Suprapubic skin (tissue), 4 donors: ENCODE data around the gene LRPAP1. TPM values are rescaled to one million over a fixed set of nuclear protein-coding genes. Genes with fewer than 3 reads are reported as not detected.

Source experiments
- DNase-seq, 2 donors: peaks; one replicate each; pipeline ENCODE4 v3.0.0-alpha.2; 2019; ENCODE audit warnings: low spot score in 2 of 2
- H3K27ac ChIP-seq: fragments of 200-600 bp; sonication (generic); one replicate; pipeline ENCODE4 v1.5.1; 2019
- H3K27me3 ChIP-seq: fragments of 200-600 bp; sonication (generic); one replicate; pipeline ENCODE4 v1.5.1; 2019
- H3K36me3 ChIP-seq: fragments of 200-600 bp; sonication (generic); one replicate; pipeline ENCODE4 v1.5.1; 2019
- H3K4me1 ChIP-seq: fragments of 200-600 bp; sonication (generic); one replicate; pipeline ENCODE4 v1.5.1; 2019
- H3K4me3 ChIP-seq: fragments of 200-600 bp; sonication (generic); one replicate; pipeline ENCODE4 v1.5.1; 2019; ENCODE audit warnings: mild to moderate bottlenecking
- H3K9me3 ChIP-seq: fragments of 200-600 bp; sonication (generic); one replicate; pipeline ENCODE4 v1.5.1; 2019
- EP300 ChIP-seq: sonication (generic); formaldehyde crosslinking; IDR thresholded peaks from one replicate; pipeline ENCODE4 v1.6.1; 2017; ENCODE audit warnings: antibody characterized with exemption
- POLR2A ChIP-seq, 2 donors: fragments of 450-650 bp; IDR thresholded peaks; one replicate each; pipeline ENCODE4 v1.6.1; 2017; ENCODE audit warnings: antibody characterized with exemption in 2 of 2, mild to moderate bottlenecking in 2 of 2, moderate library complexity in 2 of 2
- POLR2AphosphoS5 ChIP-seq, 3 donors: sonication (generic); formaldehyde crosslinking; IDR thresholded peaks; one replicate each; pipeline ENCODE4 v1.6.1; 2017; ENCODE audit warnings: antibody characterized with exemption in 3 of 3
- WGBS: methylation state at CpG from one replicate; pipeline ENCODE4 v1.1.5; 2018; 5-methylcytosine and 5-hydroxymethylcytosine counted together
- total RNA-seq, 4 donors: library from RNA; depleted of rRNA; stranded (reverse); fragments of >200 nt; gene quantifications; one replicate each; pipeline ENCODE4 v1.1.0, GENCODE V29; 2016
- TF ChIP-seq, protein P1 (sequence below), 2 donors: fragments of 200-600 bp in 1 of 2; fragments of 450-650 bp in 1 of 2; sonication (generic) in 1 of 2; IDR thresholded peaks; one replicate each; pipeline ENCODE4 v1.5.1; 2016 to 2019; ENCODE audit warnings: antibody characterized with exemption in 2 of 2, mild to moderate bottlenecking in 1 of 2, moderate library complexity in 1 of 2

The LRPAP1 gene
- total RNA-seq, 4 donors from 2014 or later = 88.8 to 114 (median 95.5) TPM

DNA sequence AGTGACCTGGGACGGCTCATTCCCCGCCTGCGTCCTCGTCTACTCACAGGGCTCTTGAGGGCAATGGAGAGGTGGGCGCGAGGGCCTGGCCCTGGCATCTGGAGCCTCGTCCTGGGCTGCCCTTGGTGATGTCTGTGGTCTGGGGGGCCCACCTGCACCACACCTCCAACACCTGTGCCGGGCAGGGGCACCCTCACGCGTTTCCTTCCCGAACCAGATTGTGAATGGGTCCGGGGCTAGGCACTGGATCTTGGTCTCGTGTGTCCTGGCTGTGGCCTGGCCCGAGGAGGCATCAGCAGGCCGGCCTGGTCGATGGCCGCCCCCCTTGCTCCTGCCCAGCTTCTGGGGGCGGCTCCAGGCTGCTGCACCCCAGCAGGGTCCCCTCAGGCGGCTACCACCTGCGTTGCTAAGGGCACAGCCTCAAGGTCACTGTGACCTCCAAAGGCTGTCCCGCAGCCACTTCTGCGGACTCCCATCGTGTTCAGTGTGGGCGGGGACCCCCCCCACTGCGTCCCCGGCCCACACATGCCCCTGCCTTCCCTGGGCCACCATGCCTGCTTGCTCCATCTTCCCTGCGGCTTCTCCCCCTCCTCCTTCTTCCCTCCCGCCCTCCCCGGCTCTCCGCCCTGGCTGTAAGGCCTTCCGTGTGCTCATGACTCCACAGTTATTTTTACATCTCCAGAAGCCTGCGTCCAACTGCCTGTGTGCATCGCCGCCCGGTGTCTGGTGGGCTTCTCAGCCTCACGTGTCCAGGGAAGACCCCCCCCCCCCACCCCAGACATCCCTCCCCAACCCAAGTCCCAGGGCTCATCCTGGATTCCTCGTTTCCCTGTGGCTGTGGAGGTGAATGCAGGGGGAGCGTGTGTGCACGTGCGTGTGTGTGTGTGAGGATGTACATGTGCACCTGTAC, 65.3 kb downstream of the LRPAP1 start:
- Histone ChIP-seq H3K27me3 (peaks cover 62% of the 10 kb centered on the region), H3K36me3 (no peaks in the 10 kb centered on the region), H3K4me3 (no peak overlapping the region), H3K9me3 (no peaks in the 10 kb centered on the region), H3K4me1 (peaks cover 15% of the 10 kb centered on the region), H3K27ac (no peak overlapping the region)
- TF ChIP-seq, protein P1, sequence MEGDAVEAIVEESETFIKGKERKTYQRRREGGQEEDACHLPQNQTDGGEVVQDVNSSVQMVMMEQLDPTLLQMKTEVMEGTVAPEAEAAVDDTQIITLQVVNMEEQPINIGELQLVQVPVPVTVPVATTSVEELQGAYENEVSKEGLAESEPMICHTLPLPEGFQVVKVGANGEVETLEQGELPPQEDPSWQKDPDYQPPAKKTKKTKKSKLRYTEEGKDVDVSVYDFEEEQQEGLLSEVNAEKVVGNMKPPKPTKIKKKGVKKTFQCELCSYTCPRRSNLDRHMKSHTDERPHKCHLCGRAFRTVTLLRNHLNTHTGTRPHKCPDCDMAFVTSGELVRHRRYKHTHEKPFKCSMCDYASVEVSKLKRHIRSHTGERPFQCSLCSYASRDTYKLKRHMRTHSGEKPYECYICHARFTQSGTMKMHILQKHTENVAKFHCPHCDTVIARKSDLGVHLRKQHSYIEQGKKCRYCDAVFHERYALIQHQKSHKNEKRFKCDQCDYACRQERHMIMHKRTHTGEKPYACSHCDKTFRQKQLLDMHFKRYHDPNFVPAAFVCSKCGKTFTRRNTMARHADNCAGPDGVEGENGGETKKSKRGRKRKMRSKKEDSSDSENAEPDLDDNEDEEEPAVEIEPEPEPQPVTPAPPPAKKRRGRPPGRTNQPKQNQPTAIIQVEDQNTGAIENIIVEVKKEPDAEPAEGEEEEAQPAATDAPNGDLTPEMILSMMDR (IDR thresholded peaks at IDR 0.05) = no peak
- TF ChIP-seq POLR2AphosphoS5 (IDR thresholded peaks at IDR 0.05) = no peak
- TF ChIP-seq EP300 = no peak
- TF ChIP-seq POLR2A (IDR thresholded peaks at IDR 0.05) = no peak
- no peak for DNase-seq
- WGBS = 73% methylated on average over 39 of the region's 40 CpGs

DNA sequence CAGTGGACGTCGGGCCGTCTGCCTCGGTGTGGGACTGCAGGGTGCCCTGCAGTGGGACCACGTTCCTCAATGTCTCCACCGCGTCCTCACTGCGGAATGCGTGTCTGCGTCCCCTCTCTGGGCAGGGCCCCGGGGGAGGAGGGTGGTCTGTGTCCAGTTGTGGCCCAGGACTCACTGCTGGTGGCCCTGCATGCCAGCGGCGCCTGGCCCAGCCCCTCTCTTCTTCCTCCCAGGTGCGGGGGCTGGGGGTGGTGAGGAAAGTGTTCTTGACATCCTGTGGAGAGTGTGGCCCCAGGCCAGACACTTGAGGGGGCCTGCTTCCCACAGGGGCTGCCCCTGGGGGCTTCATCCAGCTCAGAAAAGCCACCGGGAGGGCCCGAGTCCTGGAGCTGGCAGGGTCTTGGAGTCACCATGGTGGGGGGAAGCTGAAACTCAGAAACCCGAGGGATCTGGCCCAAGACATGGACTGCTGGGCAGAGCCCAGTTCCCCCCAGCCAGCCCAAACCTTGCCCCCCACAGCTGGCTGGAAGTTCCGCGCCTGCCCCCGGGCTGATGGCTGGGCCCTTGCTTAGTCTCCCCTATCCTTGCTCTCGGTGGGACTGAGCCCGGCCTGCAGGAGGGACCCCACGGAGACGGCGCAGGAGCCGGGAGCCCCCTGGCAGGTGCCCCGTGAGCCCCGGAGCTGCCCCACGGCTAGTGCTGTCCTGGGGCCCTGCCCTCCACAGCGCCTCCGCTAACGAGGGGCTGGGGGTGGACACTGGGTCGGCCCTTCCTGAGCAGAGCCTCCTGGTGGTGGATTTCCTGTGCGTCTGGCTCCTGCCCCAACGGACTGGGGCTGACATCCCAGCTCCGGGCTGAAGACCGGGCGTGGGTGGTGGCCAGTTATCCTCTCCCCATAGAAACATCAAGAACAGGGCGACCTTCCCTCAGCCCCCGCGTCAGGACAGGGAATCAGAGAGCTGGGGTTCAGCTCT, 66.2 kb downstream of the LRPAP1 start:
- no peak overlapping the region for H3K4me3 ChIP-seq
- no peaks in the 10 kb centered on the region for H3K36me3 ChIP-seq
- 91% methylated on average over 7 of the region's 41 CpGs for WGBS
- H3K27me3 ChIP-seq = peaks cover 57% of the 10 kb centered on the region
- H3K27ac ChIP-seq = no peak overlapping the region
- peaks cover 24% of the 10 kb centered on the region for H3K4me1 ChIP-seq
- no peak for DNase-seq
- no peak for TF ChIP-seq POLR2AphosphoS5 (IDR thresholded peaks at IDR 0.05)
- no peak for TF ChIP-seq POLR2A (IDR thresholded peaks at IDR 0.05)
- TF ChIP-seq EP300 = no peak
- TF ChIP-seq, protein P1 (IDR thresholded peaks at IDR 0.05) = no peak
- no peaks in the 10 kb centered on the region for H3K9me3 ChIP-seq

DNA sequence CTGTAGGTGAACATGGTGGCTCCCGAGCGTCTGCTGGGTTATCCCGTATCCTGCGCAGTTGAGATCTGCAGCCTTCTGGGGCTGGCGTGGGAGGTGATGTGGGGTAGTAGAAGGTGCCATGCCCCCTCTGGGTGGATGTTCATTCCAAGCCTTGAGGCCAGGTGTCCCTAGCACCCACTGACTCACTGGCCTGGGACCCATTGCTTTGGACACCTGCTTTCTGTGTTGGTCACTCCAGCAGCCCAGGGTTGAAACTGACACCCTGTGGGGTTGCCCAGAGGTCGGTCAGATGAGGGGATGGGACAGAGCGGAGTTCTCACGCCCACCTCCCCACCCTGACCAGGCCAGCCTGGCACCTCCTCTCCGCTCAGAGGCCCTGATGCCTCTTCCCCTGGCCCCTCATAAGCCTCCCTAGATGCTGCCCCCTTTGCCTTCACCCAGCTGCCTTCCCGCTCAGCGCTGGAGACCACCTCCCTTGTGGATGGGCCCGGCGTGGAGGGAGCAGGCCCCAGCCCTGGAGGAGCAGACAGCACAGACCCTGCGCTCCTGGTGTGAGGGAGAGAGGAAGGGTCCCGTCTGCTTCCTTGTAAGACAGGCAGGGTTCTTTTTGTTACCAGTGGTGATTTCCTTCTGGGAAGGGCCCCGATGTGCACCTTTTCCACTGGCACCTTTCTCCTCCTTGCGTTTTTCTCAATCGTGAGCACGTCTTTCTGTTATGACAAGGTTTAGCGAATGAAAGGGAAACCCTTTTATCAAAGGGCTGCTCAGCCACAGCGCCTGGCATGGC, 67.1 kb downstream of the LRPAP1 start:
- no peak overlapping the region for H3K4me3 ChIP-seq
- H3K9me3 ChIP-seq = no peaks in the 10 kb centered on the region
- TF ChIP-seq, protein P1 (IDR thresholded peaks at IDR 0.05) = no peak
- TF ChIP-seq POLR2A (IDR thresholded peaks at IDR 0.05) (no peak), POLR2AphosphoS5 (IDR thresholded peaks at IDR 0.05) (no peak), EP300 (no peak)
- H3K4me1 ChIP-seq = peaks cover 25% of the 10 kb centered on the region
- peaks cover 54% of the 10 kb centered on the region for H3K27me3 ChIP-seq
- WGBS = 84% methylated on average over 16 of the region's 21 CpGs
- H3K36me3 ChIP-seq = no peaks in the 10 kb centered on the region
- no peak for DNase-seq
- H3K27ac ChIP-seq = no peak overlapping the region

DNA sequence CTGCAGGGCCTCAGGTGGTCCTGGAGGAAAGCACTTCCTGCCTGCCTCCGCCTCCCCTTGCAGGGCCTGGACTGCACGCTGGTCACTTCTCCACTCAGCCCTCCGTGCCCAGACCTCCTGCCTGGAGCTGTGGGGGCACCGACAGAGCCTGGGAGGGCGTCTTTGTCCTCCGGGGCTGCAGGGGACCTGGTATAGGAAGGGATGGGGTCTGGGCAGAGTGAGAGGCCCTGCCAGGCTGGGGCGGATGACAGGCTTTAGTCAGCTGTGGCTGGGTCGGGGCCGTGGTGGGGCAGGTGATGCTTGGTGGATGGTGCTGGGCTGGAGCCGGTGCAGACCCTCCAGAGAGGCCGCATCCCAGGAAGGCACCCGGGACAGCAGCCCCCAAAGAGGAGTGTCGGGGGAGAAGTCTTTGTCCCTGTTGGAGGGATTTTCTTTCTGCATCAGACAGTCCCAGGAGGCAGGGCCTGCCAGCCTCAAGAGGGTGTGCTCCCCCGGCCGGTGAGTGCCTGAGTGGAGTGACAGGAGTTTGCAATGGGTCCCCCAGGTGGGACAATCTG, 67.8 kb downstream of the LRPAP1 start:
- no peaks in the 10 kb centered on the region for H3K36me3 ChIP-seq
- H3K27me3 ChIP-seq = peaks cover 54% of the 10 kb centered on the region
- DNase-seq = no peak
- 90% methylated on average over 8 of the region's 15 CpGs for WGBS
- TF ChIP-seq EP300 (no peak), POLR2AphosphoS5 (IDR thresholded peaks at IDR 0.05) (no peak), POLR2A (IDR thresholded peaks at IDR 0.05) (no peak)
- H3K27ac ChIP-seq = no peak overlapping the region
- H3K4me3 ChIP-seq = no peak overlapping the region
- peaks cover 25% of the 10 kb centered on the region for H3K4me1 ChIP-seq
- no peaks in the 10 kb centered on the region for H3K9me3 ChIP-seq
